Ovary (tissue), 3 donors: ENCODE results near the gene TBX6.

ENCODE experiments used
- EP300 ChIP-seq: sonication (generic); formaldehyde crosslinking; IDR thresholded peaks from one replicate; pipeline ENCODE4 v1.6.1; 2017; ENCODE audit warnings: antibody characterized with exemption
- TF ChIP-seq, protein P1 (sequence below), 3 donors: fragments of 450-650 bp in 2 of 3; fragments of 200-600 bp in 1 of 3; IDR thresholded peaks; one replicate each; pipeline versions ENCODE4 v1.5.1 to v1.8.0; 2016 to 2022; ENCODE audit warnings: antibody characterized with exemption in 3 of 3, mild to moderate bottlenecking in 1 of 3
- donor health status: DM: no; HTN: no; CAD: no.

GRCh38 chr16:30063893-30064728 is 27.6 kb downstream of the TBX6 start:
- TF ChIP-seq, protein P1, sequence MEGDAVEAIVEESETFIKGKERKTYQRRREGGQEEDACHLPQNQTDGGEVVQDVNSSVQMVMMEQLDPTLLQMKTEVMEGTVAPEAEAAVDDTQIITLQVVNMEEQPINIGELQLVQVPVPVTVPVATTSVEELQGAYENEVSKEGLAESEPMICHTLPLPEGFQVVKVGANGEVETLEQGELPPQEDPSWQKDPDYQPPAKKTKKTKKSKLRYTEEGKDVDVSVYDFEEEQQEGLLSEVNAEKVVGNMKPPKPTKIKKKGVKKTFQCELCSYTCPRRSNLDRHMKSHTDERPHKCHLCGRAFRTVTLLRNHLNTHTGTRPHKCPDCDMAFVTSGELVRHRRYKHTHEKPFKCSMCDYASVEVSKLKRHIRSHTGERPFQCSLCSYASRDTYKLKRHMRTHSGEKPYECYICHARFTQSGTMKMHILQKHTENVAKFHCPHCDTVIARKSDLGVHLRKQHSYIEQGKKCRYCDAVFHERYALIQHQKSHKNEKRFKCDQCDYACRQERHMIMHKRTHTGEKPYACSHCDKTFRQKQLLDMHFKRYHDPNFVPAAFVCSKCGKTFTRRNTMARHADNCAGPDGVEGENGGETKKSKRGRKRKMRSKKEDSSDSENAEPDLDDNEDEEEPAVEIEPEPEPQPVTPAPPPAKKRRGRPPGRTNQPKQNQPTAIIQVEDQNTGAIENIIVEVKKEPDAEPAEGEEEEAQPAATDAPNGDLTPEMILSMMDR (IDR thresholded peaks at IDR 0.05) = peak; percentile 17 to 45 (median 44)
- TF ChIP-seq EP300 = no peak
